Measurements from ENCODE around the gene PPP2R5C.

Gene PPP2R5C

DNA sequence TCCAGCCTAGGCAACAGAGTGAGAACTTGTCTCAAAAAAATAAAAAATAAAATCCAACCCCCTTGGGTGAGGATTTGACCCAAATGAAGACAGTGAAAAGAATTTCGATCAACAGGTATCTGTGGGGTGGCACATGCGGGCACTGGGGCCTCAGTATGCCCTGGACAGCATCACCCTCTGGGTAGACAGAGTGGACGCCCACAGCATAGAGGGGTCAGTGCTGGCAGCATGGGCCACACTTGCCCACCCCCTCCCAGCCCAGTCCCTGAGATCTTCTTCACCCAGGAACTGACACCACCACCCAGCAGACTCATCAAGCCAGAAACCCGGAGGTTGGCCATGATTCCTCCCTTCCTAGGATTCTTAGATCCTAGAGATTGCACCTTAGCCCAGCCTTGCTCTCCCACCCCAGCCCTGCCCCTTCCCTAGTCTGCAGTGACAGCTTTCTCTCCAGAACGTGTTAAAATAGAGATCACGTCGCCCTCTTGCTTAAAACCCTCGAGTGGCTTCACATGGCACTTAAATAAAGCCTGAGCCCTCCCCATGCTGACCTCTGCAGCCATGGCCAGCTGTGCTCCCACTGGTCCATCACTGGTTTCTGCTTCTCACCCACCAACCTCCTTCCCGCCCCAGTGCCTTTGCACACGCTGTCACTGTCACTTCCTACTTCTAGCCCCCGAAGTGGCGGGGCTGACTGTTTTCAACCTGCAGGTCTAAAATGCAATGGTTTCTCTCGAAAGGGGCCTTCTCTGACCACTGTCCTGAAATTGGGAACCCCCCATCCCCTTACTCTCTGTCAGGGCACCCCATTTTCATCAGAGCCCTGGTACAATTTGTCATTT is 176.6 kb downstream of the PPP2R5C start:
- TF ChIP-seq ZNF274 (IDR thresholded peaks at IDR 0.05; ENCODE audit: low read depth, low read length): no peak

DNA sequence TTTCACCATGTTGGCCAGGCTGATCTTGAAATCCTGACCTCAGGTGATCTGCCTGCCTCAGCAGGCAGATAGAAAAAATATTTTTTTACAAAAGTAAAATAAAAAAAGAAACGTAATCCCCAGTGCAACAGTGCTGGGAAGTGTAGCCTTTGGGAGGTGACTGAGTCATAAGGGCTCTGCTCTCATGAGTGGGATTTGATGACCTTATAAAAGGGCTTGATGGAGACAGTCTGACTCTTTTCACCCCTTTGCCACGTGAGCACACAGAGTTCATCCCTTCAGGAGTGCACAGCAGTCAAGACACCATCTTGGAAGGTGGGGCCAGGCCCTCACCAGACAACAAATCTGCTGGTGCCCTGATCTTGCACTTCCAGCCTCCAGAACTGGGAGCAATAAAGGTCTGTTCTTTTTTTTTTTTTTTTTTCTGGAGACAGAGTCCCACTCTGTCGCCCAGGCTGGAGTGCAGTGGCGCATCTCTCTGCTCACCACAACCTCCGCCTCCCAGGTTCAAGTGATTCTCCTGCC is 178.2 kb downstream of the PPP2R5C start:
- no peak for TF ChIP-seq ZNF274 (IDR thresholded peaks at IDR 0.05; ENCODE audit: low read depth, low read length)
- no peak overlapping the region for H3K4me3 ChIP-seq (ENCODE audit: low read length)

More for the DNA sequence above, 176.6 kb downstream of the PPP2R5C start:
- H3K4me3 ChIP-seq (ENCODE audit: low read length): no peak overlapping the region

DNA sequence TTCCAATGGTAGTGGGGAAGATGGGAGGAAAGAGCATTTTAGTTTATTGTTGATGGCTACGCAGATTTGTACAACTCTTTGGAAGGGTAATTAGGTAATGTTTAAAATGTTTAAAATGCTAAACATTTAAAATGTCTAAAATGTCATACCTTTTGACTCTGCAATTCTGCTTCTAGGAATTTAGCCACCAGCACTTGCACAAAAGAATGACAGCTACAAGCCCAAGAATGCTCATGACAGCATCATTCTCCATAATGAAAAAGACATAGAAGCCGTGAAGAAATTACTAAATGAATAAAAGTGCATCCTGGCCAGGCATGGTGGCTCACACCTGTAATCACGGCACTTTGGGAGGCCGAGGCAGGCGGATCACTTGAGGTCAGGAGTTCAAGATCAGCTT is 182.9 kb downstream of the PPP2R5C start:
- H3K4me3 ChIP-seq (ENCODE audit: low read length): no peak overlapping the region
- no peak for TF ChIP-seq ZNF274 (IDR thresholded peaks at IDR 0.05; ENCODE audit: low read depth, low read length)

GRCh38 chr14:101945171-101945570 is 183.7 kb downstream of the PPP2R5C start:
- no peak for TF ChIP-seq ZNF274 (IDR thresholded peaks at IDR 0.05; ENCODE audit: low read depth, low read length)
- no peak overlapping the region for H3K4me3 ChIP-seq (ENCODE audit: low read length)

GRCh38 chr14:101947577-101947903 is 186.0 kb downstream of the PPP2R5C start:
- no peak for TF ChIP-seq ZNF274 (IDR thresholded peaks at IDR 0.05; ENCODE audit: low read depth, low read length)

GRCh38 chr14:101947904-101948665 is 186.6 kb downstream of the PPP2R5C start:
- peak overlapping the region; percentile 89 for H3K4me3 ChIP-seq (ENCODE audit: low read length)
- TF ChIP-seq ZNF274 (IDR thresholded peaks at IDR 0.05; ENCODE audit: low read depth, low read length): no peak

More at GRCh38 chr14:101947577-101947903, 186.0 kb downstream of the PPP2R5C start:
- peak overlapping the region; percentile 89 for H3K4me3 ChIP-seq (ENCODE audit: low read length)

DNA sequence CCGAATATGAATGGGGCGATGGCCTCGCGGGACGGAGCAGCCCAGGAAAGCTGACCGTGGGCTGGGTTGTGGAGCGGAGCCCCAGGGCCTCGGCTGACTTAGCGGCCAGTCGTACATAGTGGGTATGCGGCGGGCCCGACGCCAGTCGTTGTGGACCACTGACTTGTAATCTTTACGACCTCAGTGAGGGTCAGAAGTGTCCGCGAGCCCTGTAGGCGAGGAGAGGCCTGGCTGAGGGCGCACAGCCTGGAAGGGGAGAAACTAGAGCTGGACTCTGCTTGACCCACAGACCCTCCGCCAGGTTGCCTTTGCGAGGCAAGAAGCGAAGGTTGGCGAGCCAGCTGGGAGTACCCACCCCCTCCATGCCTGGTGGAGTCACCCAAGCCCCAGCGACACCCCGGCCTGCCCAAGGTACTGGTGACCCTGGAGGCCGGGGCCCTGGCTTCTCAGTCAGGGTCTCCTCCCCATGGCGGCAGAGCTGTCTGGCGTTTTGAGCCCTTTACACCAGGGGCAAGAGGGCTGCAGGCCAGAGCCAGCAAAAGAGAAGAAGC is 187.2 kb downstream of the PPP2R5C start:
- TF ChIP-seq ZNF274 (IDR thresholded peaks at IDR 0.05; ENCODE audit: low read depth, low read length): no peak
- peak overlapping the region; percentile 66 for H3K4me3 ChIP-seq (ENCODE audit: low read length)

- no peak overlapping the region for H3K4me3 ChIP-seq (ENCODE audit: low read length)
- TF ChIP-seq ZNF274 (IDR thresholded peaks at IDR 0.05; ENCODE audit: low read depth, low read length): no peak
These were observed 188.6 kb downstream of the PPP2R5C start for GRCh38 chr14:101950100-101950499.

DNA sequence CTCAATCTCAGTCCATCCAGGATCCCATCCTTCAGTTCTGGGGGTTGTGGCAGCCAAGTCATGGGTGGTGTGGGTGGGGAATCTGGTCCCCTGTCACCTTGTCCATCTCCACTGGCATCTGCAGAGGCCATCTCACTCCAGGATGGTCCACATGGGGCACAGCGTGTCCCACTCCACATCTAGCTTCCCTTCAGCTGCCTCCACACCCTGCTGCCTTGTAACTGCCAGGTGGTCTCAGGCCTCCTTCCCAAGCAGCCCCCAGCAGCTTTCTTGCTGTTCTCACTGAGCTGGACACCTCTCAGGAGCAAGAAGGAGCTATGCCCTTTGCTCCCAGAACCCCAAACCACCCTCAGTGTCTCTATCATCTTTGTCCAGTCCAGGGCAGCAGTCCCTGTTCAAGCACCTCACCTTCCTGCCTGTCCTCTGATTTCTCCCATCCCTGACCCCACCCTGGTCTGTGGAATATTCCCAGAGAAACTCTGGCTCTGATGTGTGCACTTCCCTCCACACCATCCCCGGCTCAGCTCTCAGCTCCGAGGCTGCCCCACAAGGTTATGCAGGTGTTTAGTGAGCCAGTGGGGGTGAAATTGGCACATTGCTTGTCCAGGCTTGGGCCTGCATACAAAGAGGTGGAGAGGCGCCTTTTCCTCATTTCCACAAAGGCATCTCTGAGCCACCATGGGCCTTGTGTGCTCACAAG is 189.2 kb downstream of the PPP2R5C start:
- H3K4me3 ChIP-seq (ENCODE audit: low read length): no peak overlapping the region
- no peak for TF ChIP-seq ZNF274 (IDR thresholded peaks at IDR 0.05; ENCODE audit: low read depth, low read length)

GRCh38 chr14:101953151-101953550 is 191.6 kb downstream of the PPP2R5C start:
- no peak for TF ChIP-seq ZNF274 (IDR thresholded peaks at IDR 0.05; ENCODE audit: low read depth, low read length)
- H3K4me3 ChIP-seq (ENCODE audit: low read length): no peak overlapping the region

DNA sequence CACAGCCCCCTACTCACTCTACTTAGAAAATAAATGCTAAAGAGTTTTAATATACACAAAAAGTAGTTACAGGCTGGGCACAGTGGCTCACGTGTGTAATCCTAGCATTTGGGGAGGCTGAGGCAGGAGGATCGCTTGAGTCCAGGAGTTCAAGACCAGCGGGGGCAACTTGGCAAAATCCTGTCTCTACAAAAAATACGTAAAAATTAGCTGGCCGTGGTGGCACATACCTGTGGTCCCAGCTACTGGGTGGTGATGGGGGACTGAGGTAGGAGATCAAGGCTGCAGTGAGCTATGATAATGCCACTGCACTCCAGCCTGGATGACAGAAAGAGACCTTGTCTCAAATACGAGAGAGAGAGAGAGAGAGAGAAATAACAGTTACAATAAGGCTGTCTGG is 193.0 kb downstream of the PPP2R5C start:
- TF ChIP-seq ZNF274 (IDR thresholded peaks at IDR 0.05; ENCODE audit: low read depth, low read length): no peak
- H3K4me3 ChIP-seq (ENCODE audit: low read length): no peak overlapping the region

GRCh38 chr14:101955695-101956161 is 194.2 kb downstream of the PPP2R5C start:
- H3K4me3 ChIP-seq (ENCODE audit: low read length): no peak overlapping the region
- no peak for TF ChIP-seq ZNF274 (IDR thresholded peaks at IDR 0.05; ENCODE audit: low read depth, low read length)

DNA sequence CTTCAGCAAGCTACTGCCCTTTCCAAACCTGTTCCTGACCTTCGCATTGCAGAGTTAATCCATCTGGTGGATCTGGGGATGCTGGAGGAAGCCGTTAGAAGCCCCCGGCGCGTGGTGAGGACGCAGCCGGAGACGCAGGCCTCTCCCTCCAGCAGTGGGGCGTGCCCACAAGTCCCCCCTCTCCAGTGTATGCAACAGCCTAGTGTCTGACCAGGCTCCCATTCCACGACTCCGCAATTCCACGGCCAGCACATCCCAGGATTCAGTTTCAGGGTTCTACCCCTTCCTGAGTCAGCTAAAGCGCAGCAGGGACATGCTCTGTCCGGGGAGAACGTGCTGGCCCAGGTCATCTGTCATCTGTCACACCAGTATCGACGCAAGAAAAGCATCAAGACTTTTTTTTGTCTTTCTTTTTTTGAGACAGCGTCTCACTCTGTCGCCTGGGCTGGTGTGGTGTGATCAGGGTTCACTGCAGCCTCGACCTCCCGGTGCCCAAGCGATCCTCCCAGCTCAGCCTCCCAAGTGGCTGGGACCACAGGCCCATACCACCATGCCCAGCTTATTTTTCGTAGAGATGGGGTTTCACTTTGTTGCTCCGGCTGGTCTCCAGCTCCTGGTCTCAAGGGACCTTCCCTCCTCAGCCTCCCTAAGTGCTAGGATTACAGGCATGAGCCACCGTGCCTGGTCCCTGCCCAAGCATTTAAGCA is 194.8 kb downstream of the PPP2R5C start:
- H3K4me3 ChIP-seq (ENCODE audit: low read length): no peak overlapping the region
- TF ChIP-seq ZNF274 (IDR thresholded peaks at IDR 0.05; ENCODE audit: low read depth, low read length): no peak
